ENCODE results near the gene BMERB1. TPM values are rescaled to one million over a fixed set of nuclear protein-coding genes. Genes with fewer than 3 reads are reported as not detected.

BMERB1 gene
- total and polyA plus RNA-seq, 9 of the 15 experiments (the other 6 are each of a cell fraction or from before 2014, with no cell fraction given): 0.29 to 2.9 (median 0.94) TPM

- H4K20me1 ChIP-seq (replicated peaks; ENCODE audit: control insufficient read depth, insufficient read depth, low read length): no peaks in the 10 kb centered on the region
- in situ Hi-C loops (cut with MboI) (no loop called here), intact Hi-C loops (cut with micrococcal nuclease) (no loop called here)
- H3K27ac ChIP-seq (ENCODE audit: extremely low read depth, low read depth, low read length): no peak overlapping the region
- TF ChIP-seq ADNP (tag; IDR thresholded peaks at IDR 0.05) (0 out of 2 replicates have a peak, but pooled peaks have one; percentile 42), ZNF511 (CRISPR knock-in tag; IDR thresholded peaks at IDR 0.05) (no peak), KDM1A (IDR thresholded peaks at IDR 0.05) (peak; percentile 9 to 45; a peak in 1 of 4 replicates), CREB3L1 (IDR thresholded peaks at IDR 0.05; ENCODE audit: borderline replicate concordance, low read depth) (no peak), BCOR (IDR thresholded peaks at IDR 0.05) (peak; percentile 75), RBM25 (IDR thresholded peaks at IDR 0.05; ENCODE audit: low read depth, low read length, severe bottlenecking) (peak; percentile 83), PML (IDR thresholded peaks at IDR 0.05; ENCODE audit: low read length) (no peak)
- H3K9me3 ChIP-seq (replicated peaks; ENCODE audit: control insufficient read depth, insufficient read depth, low read depth, low read length): no peaks in the 10 kb centered on the region
- H3K27me3 ChIP-seq (ENCODE audit: control insufficient read depth in 2 of 2, insufficient read depth in 2 of 2, low read length in 2 of 2): peaks cover 8 to 16% of the 10 kb centered on the region in 2 experiments; a peak in 3 of 5 replicates
- ATAC-seq: no peak
- no peaks in the 10 kb centered on the region for H3K36me3 ChIP-seq (ENCODE audit: control insufficient read depth, insufficient read depth, low read length)
- ChIA-PET CTCF (ENCODE audit: low intra/inter-chr PET ratio) (no interaction called here), POLR2A (no interaction called here)
- H3K9ac ChIP-seq (ENCODE audit: insufficient read depth in 1 of 2, low read depth in 2 of 2, low read length in 2 of 2): no peak overlapping the region
- H3K9me1 ChIP-seq (ENCODE audit: control insufficient read depth, insufficient read depth, low read length): no peaks in the 10 kb centered on the region
- no peak overlapping the region for H2AFZ ChIP-seq (ENCODE audit: low read depth, low read length)
- no peak for FAIRE-seq
- no peak overlapping the region for H3K4me3 ChIP-seq
- no peak overlapping the region for H3K4me2 ChIP-seq (ENCODE audit: insufficient read depth, low read length)
- H3K79me2 ChIP-seq (ENCODE audit: control insufficient read depth, insufficient read depth, low read length): no peaks in the 10 kb centered on the region
- peaks cover 0 to 13% of the 10 kb centered on the region in 2 experiments; a peak in 2 of 5 replicates for H3K4me1 ChIP-seq (replicated peaks in 1 of 2; ENCODE audit: control insufficient read depth in 2 of 2, insufficient read depth in 2 of 2, low read length in 2 of 2)
- BruUV-seq (replicated peaks): no TSS peak
- DNase-seq (ENCODE audit: extremely low read depth in 1 of 4, low spot score in 3 of 4): no peak
- WGBS (ENCODE audit: insufficient coverage, low coverage, missing lambda C conversion rate): 48% methylated on average over 4 of the region's 4 CpGs
These were observed 4.7 kb downstream of the BMERB1 start for GRCh38 chr16:15439102-15439501.

All from K562 (cell line).